GM21529 (cell line): ENCODE measurements around the gene TMEM109.
"Not testable (repeated sequence)": the region's sequence is repeated elsewhere in the genome, so short reads cannot be mapped to it uniquely, and the experiment has no call there.

Experiments
- ATAC-seq: cut with Tn5 transposase; IDR thresholded peaks from one replicate; pipeline ENCODE4 v1.9.1; 2021; ENCODE audit not compliant: unreplicated experiment

TMEM109 gene

DNA sequence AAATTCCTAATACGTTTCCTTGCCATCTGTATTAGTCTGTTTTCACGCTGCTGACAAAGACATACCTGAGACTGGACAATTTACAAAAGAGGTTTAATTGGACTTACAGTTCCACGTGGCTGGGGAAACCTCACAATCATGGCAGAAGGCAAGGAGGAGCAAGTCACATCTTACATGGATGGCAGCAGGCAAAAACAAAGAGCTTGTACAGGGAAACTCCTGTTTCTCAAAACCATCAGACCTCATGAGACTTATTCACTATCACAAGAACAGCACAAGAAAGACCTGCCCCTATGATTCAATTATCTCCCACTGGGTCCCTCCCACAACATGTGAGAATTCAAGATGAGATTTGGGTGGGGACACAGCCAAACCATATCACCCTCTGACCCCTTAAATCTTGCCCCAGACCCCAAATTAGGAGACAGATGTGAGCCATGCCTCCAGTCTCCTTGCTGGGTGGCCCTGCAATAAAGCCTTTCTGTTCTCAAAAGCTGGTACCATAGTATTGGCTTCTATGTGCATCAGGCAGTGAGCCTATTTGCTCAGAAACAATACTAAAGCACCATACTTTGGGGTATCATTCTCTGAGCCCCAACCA is 4.2 kb upstream of the TMEM109 start:
- ATAC-seq = not testable (repeated sequence)

DNA sequence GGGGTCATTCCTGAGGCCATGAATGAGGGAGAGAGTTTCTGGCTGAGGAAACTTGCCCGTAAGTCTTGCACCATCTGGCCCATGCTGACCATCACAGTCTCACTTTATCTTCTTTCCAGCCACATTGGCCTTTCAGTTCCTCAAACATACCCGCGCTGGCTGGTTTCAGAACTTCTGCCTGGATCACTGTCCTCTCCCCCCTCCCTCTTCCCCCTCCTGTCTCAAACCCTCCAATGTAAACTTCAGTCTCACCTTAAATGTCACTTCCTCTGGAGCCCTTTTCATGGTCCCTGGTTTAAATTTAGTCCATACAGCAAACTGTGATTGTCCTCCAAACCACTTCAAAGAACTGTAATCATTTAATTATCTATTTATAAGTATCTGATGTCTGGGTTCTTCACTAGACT is 3.7 kb upstream of the TMEM109 start:
- ATAC-seq = peak; percentile 35

DNA sequence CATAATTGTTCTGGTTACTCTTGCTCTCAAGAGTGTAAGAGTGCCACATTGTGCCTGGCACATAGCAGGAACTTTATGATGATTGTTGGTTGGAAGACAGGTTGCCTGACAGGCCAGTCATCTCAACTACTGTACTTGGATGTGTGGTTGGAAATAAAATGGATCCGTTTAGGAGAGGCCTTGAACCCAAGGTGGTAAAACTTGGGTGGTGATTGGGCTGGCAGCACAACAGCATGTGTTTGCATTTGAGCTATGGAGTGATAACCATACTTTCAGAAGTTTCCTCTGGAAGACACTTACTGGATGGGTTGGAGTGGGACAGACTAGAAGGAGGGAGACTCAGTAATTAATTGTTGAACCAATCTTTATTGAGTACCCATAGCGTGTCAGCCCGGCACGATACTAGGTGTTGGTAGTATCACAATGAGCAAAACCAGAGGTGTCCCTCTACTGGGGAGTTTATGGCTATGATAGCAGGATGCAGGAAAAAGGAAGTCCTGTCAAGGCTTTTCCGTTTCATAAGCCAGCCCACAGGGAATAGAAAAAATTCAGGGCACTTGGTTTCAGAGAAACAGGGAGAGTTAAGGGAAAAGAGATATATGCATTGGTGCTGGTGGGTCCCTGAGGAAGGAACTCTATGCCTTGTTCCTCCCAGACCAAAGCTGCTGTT is 3.1 kb upstream of the TMEM109 start:
- no peak for ATAC-seq

DNA sequence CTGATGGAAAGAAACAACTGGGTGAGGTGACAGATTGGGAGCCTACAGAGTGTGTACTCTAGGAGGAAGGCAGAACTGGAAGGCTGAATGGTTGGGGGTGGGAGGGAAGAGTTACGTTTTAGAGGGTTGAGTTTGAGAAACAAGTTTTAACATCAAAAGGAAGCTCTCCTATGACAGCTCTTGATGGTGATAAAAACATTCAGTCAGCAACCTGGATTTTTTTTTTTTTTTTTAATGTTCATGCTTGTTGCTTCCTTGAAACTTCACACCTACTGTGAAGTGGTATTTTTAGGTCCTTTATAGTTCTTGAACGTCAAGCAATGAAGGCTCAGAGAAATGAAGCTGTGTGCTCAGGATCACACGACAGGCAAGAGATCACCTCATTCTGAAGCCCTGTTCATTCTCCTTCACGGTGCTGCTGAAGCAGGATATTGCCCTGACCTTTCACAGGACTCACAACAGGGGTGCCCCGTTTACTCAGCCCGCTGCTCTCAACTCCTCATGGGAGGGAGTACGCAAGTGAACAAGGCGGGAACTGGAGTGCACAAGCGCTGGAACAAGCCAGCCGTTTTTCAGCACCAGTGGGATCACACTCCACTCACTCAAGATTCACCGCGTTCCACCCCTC is 1.6 kb upstream of the TMEM109 start:
- ATAC-seq = no peak

DNA sequence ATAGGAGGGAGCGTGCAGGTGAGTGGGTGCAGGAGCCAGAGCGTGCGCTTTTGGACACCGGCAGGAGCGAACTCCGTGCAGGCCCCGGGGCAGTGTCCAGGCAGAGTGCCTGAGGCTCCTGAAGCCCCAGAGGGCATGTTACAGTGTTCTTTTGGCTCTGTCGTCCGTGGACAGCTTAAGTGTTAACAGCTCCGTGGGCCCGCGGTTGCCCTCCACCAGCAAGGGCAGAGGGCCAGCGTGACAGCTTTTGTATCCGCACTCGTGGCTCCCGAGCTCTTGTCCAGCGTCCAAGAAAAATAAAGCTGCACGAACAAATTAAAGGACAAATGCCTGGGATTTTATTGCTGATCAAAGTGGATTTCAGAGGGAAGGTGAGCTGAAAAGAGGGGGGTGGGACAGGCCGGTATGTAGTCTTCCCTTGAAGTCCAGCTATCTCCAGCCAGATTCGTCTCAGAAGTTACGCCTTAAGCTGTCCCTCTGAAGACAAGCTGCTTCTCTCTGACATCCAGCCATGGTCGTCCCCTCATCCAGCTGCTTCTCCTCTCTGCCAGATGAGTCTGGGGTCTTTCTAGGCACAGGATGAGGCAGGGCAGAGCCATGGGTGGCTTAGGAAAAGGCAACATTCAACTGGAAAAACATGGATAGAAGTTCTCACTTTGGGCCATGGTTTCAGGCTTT is 968 bp upstream of the TMEM109 start:
- no peak for ATAC-seq

DNA sequence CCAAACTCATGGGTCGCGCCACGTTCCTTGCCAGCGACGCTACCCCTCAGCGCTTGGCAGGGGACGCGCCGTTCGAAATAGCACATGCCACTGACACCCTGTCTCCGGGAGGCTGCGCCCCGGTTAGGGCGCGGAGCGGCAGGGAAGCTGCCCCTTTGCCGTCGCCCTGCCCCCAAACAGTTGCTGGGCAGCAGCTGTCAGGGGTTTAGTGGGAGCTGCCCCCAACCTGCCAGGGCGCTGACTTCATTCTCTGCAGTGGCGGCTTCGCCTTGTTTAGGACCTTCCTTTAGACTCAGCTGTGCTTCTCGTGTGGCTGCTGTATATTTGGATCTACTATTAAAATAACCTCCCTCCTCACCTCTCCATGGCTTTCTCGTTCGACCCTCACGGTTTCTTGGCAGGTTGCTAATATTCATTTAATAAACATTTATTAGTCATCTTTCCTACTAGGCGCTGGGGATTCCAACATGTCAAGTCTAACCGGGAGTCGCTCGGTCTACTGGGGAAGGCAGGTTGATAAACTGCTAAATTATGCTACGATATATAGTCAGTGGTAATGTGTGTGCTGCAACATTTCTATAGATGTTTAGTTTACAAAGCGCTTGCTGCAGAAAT is 782 bp downstream of the TMEM109 start:
- ATAC-seq = no peak

DNA sequence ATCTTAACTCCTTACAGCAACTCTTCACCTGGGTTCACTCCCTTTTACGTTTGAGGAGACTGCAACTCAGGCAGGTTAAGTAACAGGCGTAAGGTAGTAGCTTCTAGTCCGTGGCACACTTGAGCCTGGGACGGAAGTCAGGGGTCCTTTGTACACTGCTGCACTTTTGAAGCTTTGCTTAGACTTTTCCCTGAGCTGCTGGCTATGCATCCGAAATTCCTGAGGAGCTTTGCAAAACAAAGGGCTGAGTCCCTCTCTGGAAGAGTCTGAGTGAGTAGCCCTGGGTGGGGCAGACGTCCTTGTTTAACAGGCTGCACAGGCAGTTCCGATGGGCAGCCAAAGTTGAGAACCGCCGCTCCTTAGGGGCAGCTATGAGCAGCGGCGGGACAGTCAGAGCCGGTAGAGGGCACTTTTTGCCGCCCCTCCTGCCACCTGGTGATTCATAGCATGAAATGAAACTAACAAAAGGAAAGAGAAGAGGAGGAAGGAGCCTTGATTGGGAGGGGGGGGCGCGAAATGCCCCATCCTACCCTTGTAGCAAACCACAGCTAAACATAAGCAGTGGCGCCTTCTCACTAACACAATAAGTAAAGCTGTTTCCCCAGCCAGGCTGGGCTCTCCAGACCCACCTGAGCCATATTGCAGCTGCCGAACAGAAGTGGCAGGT is 1.4 kb downstream of the TMEM109 start:
- peak; percentile 49 for ATAC-seq

DNA sequence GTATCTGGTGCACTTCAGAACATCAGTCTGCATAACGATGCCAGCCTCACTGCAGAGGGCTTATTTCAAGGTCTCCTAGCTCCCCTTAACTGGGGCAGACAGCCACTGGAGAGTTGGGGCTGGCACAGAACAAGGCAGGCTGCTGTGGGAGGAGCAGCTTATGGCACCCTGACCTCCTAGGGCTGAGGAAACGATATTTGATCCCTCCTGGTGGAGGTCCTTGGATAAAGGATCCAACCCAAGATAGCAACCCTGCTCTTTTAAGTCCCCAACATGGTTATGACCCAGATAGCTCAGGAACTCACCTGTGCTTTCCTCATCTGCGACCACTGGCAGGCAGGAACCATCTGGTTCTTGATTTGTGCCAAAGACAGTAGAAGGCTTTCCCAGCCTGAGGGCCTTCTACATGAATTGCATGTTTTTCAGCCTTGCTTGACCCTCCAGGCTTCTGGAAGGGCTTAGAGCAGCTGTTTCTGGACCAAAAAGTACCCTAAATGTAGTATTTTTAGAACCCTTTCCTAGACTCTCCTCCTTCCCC is 2.8 kb downstream of the TMEM109 start:
- ATAC-seq = no peak

DNA sequence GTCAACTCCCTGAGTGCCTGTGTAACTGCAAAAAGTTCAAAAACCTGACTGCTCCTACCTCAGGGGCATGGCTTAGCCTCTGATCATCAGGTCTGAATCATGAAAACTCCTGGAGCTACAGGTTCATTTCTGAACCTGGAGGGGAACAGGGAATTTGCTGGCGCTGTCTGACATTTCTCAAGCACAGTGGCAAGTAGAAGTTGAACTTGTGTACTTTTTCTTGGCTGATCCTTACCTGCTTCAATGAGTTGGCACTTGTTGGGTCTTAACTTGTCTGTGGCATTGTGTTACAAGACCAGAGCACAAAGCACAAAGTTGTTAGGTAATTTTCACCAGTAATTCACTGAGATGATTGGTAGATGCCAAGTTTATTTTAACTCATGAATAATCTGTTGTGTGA is 3.3 kb downstream of the TMEM109 start:
- no peak for ATAC-seq

DNA sequence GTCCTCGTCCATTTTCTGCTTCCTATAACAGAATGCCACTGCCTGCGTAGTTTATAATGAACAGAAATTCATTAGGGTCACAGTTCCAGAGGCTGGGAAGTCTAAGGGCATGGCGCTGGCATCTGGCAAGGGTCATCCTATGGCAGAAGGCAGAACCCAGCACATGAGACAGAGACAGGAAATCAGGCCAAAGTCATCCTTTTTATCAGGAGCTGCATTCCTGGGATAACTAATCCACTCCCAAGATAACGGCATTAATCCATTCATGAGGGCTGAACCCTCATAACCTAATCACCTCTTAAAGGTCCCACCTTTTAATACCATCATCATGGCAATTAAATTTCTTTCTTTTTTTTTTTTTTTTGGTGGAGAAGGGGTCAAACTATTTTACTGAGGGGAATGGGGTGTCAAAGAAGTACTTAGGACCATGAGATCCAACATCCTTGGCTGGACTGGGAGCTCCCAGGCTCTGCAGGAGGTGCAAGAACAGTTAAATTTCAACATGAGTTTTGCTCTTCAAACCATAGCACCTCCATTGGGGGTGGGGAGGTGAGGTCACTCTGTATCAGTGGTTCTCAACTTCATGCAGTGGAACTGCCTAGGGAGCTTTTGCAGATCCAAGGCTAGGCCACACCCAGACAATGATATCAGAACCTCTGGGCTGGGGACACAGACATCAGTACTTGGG is 4.4 kb downstream of the TMEM109 start:
- no peak for ATAC-seq

DNA sequence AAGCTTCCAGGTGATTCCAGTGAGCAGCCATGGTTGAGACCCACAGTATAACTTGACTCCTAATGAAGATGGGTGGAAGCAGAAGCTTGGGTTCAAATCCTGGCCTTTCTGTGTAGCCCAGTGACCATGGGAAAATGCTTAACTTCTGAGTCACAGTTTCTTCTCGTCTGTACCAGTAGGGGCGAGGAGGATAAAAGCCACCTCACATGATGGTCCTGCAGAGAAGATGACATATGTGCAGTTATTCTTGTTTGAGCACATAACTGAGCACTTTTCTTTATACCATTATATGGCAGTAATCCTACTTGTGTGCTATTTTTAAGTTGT is 4.9 kb downstream of the TMEM109 start:
- no peak for ATAC-seq

DNA sequence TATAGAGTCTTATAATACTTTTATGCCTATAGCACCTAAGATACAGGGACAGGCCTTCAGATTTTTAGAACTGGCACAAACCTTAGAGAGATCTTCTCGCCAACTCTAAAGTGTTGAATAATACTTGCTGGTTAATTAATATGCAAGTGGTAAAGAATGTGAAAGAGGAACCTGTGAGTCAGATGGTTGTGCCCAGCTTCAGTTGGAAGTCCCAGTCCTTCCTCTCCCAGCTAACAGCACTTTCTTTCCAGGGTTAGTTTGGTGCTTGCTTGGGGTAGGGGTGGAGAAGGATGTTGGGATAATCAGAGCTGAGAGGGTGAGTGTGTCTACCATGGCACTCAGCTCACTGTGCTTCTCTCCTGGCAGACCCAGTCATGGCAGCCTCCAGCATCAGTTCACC is 5.4 kb downstream of the TMEM109 start:
- ATAC-seq = no peak

DNA sequence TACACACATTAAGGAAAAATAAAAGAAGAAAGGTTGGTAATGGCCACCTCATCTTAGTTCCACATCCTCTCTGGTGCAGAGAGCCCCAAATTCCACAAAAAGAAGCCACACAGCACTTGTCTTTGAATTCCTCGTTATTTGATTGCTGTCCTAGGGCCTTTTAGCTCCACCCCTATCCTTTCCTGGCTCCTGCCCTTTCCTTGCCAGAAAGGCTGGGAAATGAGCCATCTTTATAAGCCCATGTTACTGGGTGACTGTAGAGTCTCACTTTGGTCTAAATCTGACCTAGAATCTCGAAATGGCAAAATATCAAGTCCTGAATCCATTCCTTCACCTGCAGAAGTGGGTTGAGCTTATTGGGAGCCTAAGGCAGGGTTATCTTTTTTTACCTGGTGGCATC is 6.0 kb downstream of the TMEM109 start:
- ATAC-seq = no peak

DNA sequence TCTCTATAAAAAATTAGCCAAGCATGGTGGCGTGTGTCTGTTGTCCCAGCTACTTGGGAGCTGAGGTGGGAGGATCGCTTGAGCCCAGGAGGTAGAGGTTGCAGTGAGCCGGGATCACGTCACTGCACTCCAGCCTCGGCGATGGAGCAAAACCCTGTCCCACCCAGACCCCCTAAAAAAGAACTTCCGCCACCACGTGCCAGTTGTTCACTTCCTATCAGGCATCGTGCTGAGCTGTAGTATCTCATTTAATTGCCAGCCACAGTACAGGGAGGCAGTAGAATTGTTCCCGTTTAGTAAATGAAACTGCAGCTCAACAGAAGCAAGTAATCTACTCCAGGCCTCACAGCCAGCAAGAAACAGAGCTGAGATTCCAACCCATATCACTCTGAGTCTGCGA is 7.3 kb downstream of the TMEM109 start:
- ATAC-seq = no peak

DNA sequence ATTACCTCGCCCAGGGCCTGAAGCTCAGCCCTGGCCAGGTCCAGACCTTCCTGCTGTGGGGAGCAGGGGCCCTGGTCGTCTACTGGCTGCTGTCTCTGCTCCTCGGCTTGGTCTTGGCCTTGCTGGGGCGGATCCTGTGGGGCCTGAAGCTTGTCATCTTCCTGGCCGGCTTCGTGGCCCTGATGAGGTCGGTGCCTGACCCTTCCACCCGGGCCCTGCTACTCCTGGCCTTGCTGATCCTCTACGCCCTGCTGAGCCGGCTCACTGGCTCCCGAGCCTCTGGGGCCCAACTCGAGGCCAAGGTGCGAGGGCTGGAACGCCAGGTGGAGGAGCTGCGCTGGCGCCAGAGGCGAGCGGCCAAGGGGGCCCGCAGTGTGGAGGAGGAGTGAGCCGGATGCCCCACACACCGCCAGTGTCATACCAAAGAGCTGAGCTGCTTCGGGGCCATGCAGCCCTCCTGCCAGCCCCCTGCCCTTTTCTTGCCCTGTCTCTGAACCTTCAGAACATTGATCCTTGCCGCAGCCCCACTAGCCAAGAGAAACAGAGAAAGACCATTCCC is 7.9 kb downstream of the TMEM109 start:
- ATAC-seq = no peak

DNA sequence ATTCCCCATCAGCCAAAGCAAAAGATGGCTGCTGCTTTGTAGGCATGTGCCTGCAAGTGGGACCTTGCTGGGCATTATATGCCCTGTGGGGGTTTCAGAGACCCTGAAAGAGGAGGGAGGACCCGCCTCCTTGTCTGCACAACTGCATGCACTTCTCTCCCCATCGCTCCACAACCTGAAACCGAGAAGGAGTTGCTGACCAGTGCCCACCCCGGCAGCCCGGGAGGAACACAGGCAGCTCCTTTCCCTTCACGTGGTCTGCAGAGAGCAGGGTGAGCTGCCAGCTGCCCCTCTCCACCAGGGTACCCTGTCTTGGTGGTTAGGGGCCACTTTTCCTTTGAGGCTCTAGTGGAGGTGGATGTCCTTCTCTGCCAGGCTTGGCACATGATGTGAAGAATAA is 8.9 kb downstream of the TMEM109 start:
- ATAC-seq = no peak

DNA sequence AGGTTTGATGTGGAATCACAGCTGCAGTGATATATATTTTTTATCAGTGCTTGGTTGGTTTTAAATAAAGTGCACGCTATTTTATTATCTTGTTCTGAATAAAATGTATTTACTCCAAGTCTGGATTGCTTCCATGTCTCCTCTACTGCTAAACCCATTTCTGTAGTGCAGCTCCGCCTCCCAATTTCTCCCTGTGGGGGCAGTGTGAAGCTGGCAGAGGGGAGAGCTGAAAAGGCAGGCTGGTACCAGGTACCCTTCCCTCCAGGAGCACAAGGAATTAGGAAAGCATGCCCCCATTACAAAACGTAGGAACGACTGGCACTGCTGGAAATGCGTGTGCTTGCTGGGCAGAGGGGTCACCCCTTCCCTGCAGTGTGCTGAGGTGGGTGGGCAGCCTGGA is 9.4 kb downstream of the TMEM109 start:
- ATAC-seq = no peak

DNA sequence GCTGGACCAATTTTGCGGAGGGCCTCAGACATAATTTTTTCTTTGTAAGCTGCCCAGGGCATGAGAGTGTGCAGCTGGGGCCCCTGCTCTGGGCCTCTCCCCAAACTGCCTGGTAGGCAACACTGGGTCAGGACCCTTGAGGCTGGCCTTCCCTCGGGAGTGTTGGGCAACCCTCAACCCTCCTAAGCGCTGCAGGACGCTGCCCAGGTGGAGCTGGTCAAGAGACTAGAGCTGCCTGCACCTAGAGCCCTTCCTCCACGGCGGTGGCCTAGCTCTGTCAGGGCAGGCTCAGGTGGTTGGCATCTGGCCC is 9.8 kb downstream of the TMEM109 start:
- ATAC-seq = no peak

DNA sequence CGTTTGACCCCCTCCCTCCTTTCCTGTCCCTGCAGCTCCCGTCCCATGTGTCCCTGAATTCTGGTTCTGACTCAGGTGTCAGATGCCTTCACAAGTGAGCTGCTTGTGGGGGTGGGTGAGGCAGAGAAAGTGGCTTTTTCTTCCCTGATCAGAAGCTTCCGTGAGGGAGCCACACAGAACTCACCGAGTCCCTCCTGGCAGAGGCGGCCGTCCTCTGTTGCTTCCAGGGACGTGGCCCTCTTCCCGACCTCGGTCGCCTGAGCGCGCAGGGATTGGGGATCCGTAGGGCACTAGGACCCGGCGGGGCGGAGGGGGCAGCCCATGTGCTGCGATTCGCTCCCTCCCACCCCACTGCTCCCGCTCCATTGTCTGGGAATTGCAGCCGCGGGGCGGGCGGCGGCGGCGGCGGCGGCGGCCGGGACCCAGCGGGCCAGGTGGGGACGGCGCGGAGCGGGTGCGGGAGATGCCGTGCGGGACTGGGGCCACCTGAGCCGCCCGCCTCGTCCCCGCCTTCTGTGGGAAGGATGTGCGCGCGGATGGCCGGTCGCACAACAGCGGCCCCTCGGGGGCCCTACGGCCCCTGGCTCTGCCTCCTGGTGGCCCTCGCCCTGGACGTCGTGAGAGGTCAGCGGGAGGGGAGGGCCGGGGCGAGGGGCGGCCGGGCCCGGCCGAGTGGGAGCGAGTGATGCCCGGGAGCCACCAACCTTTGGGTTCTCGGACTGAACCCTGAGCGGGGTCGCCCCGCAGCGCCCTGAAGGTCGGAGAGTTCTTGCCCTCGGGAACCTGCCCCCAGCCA is 10.3 kb downstream of the TMEM109 start, which contains the start of gene TMEM132A:
Gene TMEM132A, plus strand, starts transcription at position 351 of the 796 bp plus-strand sequence. Its CDS starts 174 bp downstream, at position 525.
- ATAC-seq = peak; percentile 52
